Activated CD8-positive, alpha-beta T cell treated with anti-CD3 and anti-CD28 coated beads, Interleukin-2, amount 10 ng/mL, durations not matched to agents 7 days and 5 days (primary cell): ENCODE data around the gene CFAP57. TPM values are rescaled to one million over a fixed set of nuclear protein-coding genes. Genes with fewer than 3 reads are reported as not detected.

Experiments used
- ATAC-seq: fragments of 150-1000 bp; cut with Tn5 transposase; one replicate; pipeline ENCODE4 v1.10.0; 2021; ENCODE audit warnings: moderate library complexity
- CTCF ChIA-PET: fragments of 350-600 bp; sonication (Branson Sonifier 250); formaldehyde crosslinking; loops from one replicate; lab custom pipeline; 2021; ENCODE audit warnings: antibody characterized with exemption; lab: Charles Lee
- POLR2A ChIA-PET: fragments of 350-600 bp; sonication (Branson Sonifier 250); formaldehyde crosslinking; loops from one replicate; lab custom pipeline; 2021; ENCODE audit warnings: antibody characterized with exemption; lab: Charles Lee
- DNase-seq: peaks from one replicate; pipeline ENCODE4 v3.0.0-alpha.2; 2020
- H3K27ac Mint-ChIP-seq: one replicate; pipeline ENCODE4 v1.8.0; 2021; ENCODE audit warnings: mild to moderate bottlenecking, mixed read lengths
- H3K27me3 Mint-ChIP-seq: one replicate; pipeline ENCODE4 v1.8.0; 2021; ENCODE audit warnings: low read depth, mixed read lengths
- H3K36me3 Mint-ChIP-seq: one replicate; pipeline ENCODE4 v1.8.0; 2021; ENCODE audit warnings: low read depth, mixed read lengths
- H3K4me1 Mint-ChIP-seq: one replicate; pipeline ENCODE4 v1.8.0; 2021; ENCODE audit warnings: low read depth, mixed read lengths
- H3K4me3 Mint-ChIP-seq: one replicate; pipeline ENCODE4 v1.8.0; 2021; ENCODE audit warnings: mild to moderate bottlenecking, mixed read lengths
- H3K9me3 Mint-ChIP-seq: one replicate; pipeline ENCODE4 v1.8.0; 2022; ENCODE audit warnings: mixed read lengths; ENCODE audit not compliant: insufficient read depth
- total RNA-seq, 2 experiments: library from RNA; stranded (reverse); gene quantifications; one replicate each; pipeline ENCODE4 v1.2.3, GENCODE V29; 2021

CFAP57 gene
- total RNA-seq, 2 experiments from 2014 or later, result not detected

DNA sequence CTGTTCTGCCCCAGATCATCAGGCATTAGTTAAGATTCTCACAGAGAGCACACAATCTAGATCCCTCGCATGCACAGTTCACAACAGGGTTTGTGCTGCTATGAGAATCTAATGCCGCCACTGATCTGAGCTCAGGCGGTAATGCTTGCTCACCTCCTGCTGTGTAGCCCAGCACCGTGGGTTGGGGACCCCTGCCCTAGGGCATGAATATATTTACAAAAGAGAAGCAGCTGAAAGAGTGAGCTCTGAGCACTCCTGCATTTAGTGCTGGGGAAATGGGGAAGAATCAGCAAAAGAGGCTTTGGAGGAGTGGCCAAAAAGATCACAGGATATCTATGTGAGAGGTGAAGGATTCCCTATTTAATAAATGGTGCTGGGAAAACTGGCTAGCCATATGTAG, 5.6 kb downstream of the CFAP57 start:
- no peak for ATAC-seq
- H3K4me1 Mint-ChIP-seq, result peaks cover 2% of the 10 kb centered on the region
- ChIA-PET CTCF (no interaction called here), POLR2A (no interaction called here)
- no peak overlapping the region for H3K4me3 Mint-ChIP-seq
- peaks cover 31% of the 10 kb centered on the region for H3K27me3 Mint-ChIP-seq
- no peak for DNase-seq
- H3K27ac Mint-ChIP-seq, result no peak overlapping the region
- no peaks in the 10 kb centered on the region for H3K36me3 Mint-ChIP-seq
- H3K9me3 Mint-ChIP-seq, result no peaks in the 10 kb centered on the region

DNA sequence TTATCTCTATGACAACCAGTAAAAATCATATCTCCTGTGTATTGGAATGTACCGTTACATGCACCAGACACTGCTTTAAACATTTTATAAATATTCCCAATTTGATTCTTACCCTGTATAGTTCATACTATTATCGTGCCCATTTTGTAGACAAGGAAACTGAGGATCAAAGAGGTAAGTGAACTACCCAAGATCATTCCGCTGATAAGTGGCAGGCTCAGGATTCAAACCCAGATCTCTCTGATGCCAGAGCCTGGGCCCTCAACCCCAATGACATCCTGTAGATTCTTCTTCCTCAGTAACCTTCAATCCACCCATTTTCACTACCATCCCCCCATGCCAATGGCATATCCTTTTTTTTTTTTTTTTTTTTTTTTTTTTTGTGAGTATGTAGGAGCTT, 12.3 kb downstream of the CFAP57 start:
- peaks cover 12% of the 10 kb centered on the region for H3K27me3 Mint-ChIP-seq
- no peak overlapping the region for H3K4me3 Mint-ChIP-seq
- DNase-seq (no peak), ATAC-seq (no peak)
- POLR2A ChIA-PET, result no interaction called here
- H3K36me3 Mint-ChIP-seq, result no peaks in the 10 kb centered on the region
- H3K4me1 Mint-ChIP-seq, result no peaks in the 10 kb centered on the region
- no peak overlapping the region for H3K27ac Mint-ChIP-seq
- H3K9me3 Mint-ChIP-seq, result no peaks in the 10 kb centered on the region
- CTCF ChIA-PET, result no interaction called here

DNA sequence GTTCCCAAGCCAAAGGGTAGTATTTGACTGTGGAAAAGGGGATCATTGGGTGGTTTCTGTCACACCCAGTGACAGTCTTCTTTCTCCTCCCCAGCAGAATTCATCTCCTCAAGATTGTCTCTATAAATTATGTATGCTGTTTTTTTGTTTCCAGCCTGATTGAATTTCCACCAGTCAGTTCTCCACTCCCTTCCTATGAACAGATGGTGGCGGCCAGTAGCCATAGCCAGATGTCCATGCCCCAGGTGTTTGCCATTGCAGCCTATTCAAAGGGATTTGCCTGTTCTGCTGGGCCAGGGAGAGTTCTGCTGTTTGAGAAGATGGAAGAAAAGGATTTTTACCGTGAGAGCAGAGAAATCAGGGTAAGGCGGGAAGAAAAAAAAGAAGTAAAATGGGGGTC, 12.9 kb downstream of the CFAP57 start:
- Mint-ChIP-seq H3K27ac (no peak overlapping the region), H3K36me3 (no peaks in the 10 kb centered on the region), H3K9me3 (peaks cover 3% of the 10 kb centered on the region), H3K27me3 (peaks cover 16% of the 10 kb centered on the region), H3K4me1 (no peaks in the 10 kb centered on the region), H3K4me3 (no peak overlapping the region)
- ChIA-PET CTCF (no interaction called here), POLR2A (no interaction called here)
- no peak for DNase-seq
- ATAC-seq, result no peak

DNA sequence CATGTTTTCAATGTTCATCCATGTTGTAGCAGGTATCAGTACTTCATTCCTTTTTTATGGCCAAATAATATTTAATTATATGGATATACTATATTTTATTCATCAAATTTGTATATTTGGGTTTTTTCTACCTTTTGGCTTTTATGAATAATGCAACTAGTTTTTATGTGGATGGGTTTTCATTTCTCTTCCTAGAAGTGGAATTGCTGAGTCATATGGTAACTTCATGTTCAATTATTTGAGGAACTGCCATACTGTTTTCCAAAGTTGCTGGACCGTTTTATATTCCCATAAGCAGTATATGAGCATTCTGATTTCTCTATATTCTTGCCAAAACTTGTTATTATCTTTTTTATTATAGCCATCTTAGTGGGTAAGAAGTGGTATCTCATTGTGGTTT, 16.0 kb downstream of the CFAP57 start:
- peaks cover 7% of the 10 kb centered on the region for H3K9me3 Mint-ChIP-seq
- ATAC-seq (no peak), DNase-seq (no peak)
- ChIA-PET POLR2A (no interaction called here), CTCF (no interaction called here)
- no peak overlapping the region for H3K27ac Mint-ChIP-seq
- H3K4me3 Mint-ChIP-seq, result no peak overlapping the region
- H3K4me1 Mint-ChIP-seq, result no peaks in the 10 kb centered on the region
- no peaks in the 10 kb centered on the region for H3K36me3 Mint-ChIP-seq
- peaks cover 19% of the 10 kb centered on the region for H3K27me3 Mint-ChIP-seq

DNA sequence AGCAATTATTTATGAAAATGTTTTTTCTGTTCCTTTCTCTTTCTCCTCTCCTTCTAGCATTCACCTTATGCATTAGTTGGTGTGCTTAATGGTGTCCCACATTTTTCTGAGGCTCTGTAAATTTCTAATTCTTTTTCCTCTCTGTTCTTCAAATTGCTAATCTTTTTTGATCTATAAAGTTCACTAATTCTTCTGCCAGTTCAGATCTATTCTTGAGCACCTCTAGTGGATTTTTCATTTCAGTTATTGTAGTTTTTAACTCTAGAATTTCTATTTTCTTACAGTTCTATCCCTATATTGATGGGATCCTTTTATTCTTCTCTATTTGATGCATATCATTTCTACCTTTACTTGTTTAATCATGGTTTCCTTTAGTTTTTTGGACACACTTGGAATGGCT, 22.4 kb downstream of the CFAP57 start:
- ATAC-seq (no peak), DNase-seq (no peak)
- H3K36me3 Mint-ChIP-seq, result no peaks in the 10 kb centered on the region
- ChIA-PET CTCF (no interaction called here), POLR2A (no interaction called here)
- H3K9me3 Mint-ChIP-seq, result peaks cover 16% of the 10 kb centered on the region
- H3K27me3 Mint-ChIP-seq, result peaks cover 10% of the 10 kb centered on the region
- H3K4me3 Mint-ChIP-seq, result no peak overlapping the region
- no peak overlapping the region for H3K27ac Mint-ChIP-seq
- no peaks in the 10 kb centered on the region for H3K4me1 Mint-ChIP-seq

DNA sequence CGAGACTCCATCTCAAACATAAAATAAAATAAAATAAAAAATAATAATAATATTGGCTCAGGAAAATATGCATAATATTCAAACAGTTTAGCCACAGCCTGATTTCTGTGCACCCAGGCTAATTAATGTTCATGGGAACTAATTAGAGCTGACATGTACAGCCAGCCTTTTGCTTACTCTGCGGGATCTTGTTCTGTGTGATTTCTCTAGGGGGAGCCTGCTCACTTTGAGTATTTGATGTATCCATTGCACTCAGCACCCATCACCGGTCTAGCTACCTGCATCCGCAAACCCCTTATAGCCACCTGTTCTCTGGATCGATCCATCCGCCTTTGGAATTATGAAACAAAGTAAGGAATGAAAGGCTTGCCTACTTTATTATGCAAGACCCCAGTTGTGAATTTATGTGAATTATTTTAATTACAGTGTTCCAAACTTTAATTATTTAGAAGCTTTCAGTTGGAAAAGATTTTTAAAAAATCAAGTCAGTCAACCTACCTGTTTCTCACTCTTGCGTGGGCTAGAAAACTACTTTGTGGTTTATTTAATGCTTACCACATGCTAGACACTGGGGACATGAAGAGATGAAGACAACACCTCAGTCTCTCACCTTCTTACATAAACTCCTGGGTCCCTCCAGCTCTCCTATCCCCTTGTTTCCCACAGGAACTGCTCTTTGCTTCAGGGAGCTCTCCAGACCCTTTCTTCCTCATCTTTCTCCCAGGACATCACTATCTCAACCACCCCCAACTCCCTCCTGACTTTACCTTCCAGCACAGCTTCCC, 25.4 kb downstream of the CFAP57 start:
- POLR2A ChIA-PET, result no interaction called here
- Mint-ChIP-seq H3K27ac (no peak overlapping the region), H3K27me3 (peaks cover 2% of the 10 kb centered on the region)

DNA sequence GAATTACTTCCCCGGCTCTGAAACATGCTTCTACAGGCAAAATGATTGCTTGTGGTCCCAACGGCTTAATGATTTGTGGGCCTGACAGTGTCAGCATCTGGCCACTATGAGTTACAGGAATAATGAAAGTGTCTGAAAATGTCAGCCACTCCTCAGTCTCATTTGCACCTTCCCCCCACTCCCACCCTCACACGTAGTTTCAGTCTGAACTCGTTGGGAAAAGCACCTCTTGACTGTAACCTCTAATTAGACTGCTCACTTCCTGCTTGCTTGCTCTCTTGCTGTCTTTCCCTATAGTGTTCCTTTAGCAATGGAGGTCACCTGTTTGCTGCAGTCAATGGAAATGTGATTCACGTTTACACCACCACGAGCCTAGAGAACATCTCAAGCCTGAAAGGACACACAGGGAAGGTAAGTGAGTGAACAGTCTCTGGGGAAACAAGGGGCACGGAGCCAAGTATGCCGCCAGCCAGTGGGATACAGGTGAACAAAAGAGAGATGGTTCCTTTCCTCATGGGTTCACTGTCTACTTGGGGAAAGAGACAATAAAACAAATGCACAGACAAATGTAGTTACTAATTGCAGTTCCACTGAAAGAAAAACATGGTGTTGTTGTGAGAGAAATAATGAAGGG, 27.1 kb downstream of the CFAP57 start:
- H3K27me3 Mint-ChIP-seq, result peaks cover 2% of the 10 kb centered on the region
- no peak overlapping the region for H3K4me3 Mint-ChIP-seq
- H3K36me3 Mint-ChIP-seq, result no peaks in the 10 kb centered on the region
- CTCF ChIA-PET, result no interaction called here
- ATAC-seq, result no peak
- DNase-seq, result no peak
- H3K27ac Mint-ChIP-seq, result no peak overlapping the region
- H3K4me1 Mint-ChIP-seq, result no peaks in the 10 kb centered on the region
- H3K9me3 Mint-ChIP-seq, result peaks cover 6% of the 10 kb centered on the region
- POLR2A ChIA-PET, result no interaction called here

More for the DNA sequence above, 25.4 kb downstream of the CFAP57 start:
- Mint-ChIP-seq H3K36me3 (no peaks in the 10 kb centered on the region), H3K9me3 (peaks cover 9% of the 10 kb centered on the region), H3K4me1 (no peaks in the 10 kb centered on the region), H3K4me3 (no peak overlapping the region)
- ATAC-seq (no peak), DNase-seq (no peak)
- CTCF ChIA-PET, result no interaction called here

DNA sequence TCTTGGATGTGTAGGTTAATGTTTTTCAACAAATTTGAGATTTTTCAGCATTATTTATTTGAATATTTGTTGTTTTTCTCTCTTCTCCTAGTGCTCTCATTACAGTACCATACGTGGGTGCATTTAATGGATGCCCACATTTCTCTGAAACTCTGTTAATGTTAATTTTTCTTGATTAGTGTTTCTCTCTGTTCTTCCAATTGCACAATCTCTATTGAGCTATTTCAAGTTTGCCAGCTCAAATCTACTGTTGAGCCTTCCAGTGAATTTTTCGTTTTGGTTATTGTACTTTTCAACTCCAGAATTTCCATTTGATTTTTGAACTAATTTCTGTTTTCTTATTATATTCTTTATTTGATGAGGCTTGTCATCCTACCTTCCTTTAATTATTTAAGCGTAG, 31.7 kb downstream of the CFAP57 start:
- peaks cover 2% of the 10 kb centered on the region for H3K27me3 Mint-ChIP-seq
- no peak overlapping the region for H3K27ac Mint-ChIP-seq
- ATAC-seq, result no peak
- ChIA-PET POLR2A (no interaction called here), CTCF (no interaction called here)
- DNase-seq, result no peak
- H3K9me3 Mint-ChIP-seq, result no peaks in the 10 kb centered on the region
- H3K4me3 Mint-ChIP-seq, result no peak overlapping the region
- no peaks in the 10 kb centered on the region for H3K4me1 Mint-ChIP-seq
- no peaks in the 10 kb centered on the region for H3K36me3 Mint-ChIP-seq

DNA sequence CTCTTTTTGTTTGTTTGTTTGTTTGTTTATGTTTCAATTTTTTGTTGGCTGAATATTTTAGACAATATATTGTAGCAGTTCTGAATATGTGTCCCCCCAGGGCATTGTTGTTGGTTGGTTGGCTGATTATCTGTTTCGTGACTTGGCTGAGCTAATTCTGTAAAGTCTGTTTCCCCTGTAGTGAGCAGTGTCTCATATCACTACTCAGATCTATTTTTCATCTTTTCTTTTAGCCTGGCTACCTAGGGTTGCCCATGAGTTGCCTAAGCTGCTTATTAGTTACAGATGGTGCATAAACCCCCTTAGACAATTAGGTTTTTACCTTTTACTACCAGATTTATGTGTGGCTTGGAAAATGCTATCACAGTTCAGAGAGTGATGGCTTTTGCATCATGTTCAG, 32.3 kb downstream of the CFAP57 start:
- no peaks in the 10 kb centered on the region for H3K9me3 Mint-ChIP-seq
- CTCF ChIA-PET, result no interaction called here
- DNase-seq (no peak), ATAC-seq (no peak)
- H3K4me1 Mint-ChIP-seq, result no peaks in the 10 kb centered on the region
- POLR2A ChIA-PET, result no interaction called here
- H3K27me3 Mint-ChIP-seq, result peaks cover 2% of the 10 kb centered on the region
- H3K4me3 Mint-ChIP-seq, result no peak overlapping the region
- no peak overlapping the region for H3K27ac Mint-ChIP-seq
- H3K36me3 Mint-ChIP-seq, result no peaks in the 10 kb centered on the region

DNA sequence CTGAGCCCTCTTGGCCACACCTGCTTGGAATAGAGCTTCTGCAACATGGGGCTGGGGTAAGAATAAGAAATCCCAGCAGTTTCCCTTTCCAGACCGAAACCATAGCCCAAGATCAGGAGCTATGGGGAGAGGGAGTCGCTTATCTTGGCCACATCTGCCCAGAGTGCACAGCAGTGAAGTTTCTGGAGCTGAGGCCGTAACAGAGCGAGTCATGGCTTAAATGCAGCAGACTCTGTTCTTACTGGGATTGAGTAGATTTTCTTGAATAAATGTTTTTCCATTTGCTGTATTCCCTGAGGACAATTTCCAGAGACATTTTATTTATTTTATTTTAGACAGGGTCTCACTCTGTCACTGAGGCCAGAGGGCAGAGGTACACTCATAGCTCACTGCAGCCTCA, 33.5 kb downstream of the CFAP57 start:
- Mint-ChIP-seq H3K36me3 (no peaks in the 10 kb centered on the region), H3K9me3 (no peaks in the 10 kb centered on the region), H3K27me3 (peaks cover 2% of the 10 kb centered on the region), H3K4me3 (no peak overlapping the region), H3K4me1 (no peaks in the 10 kb centered on the region), H3K27ac (no peak overlapping the region)
- DNase-seq (no peak), ATAC-seq (no peak)
- ChIA-PET CTCF (no interaction called here), POLR2A (no interaction called here)

DNA sequence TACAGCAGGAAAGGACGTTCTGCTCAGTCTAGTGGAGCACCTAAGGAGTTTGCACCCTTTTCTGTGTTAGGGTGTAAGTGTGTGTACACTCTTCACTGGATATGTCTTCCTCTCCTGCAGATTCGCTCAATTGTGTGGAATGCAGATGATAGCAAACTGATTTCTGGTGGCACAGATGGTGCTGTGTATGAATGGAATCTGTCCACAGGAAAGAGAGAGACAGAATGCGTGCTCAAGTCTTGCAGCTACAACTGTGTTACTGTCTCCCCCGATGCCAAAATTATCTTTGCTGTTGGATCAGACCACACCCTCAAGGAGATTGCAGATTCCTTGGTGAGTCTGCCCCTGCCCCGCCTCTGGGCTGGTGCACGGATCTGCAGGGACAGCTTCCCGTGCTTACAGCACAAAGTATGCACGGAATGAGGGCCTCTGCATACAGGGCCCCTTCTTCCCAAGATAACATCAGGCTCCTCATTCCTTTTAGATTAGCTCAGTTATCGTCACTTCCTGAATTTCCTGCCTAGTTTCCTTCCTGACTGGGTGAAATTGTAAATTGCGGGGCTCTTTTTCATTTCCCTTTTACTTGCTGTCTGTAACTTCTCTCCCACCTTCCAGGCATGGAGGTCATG, 34.6 kb downstream of the CFAP57 start:
- H3K4me3 Mint-ChIP-seq, result no peak overlapping the region
- no peaks in the 10 kb centered on the region for H3K9me3 Mint-ChIP-seq
- ChIA-PET CTCF (no interaction called here), POLR2A (no interaction called here)
- no peaks in the 10 kb centered on the region for H3K4me1 Mint-ChIP-seq
- peaks cover 2% of the 10 kb centered on the region for H3K27me3 Mint-ChIP-seq
- no peaks in the 10 kb centered on the region for H3K36me3 Mint-ChIP-seq
- ATAC-seq, result no peak
- no peak overlapping the region for H3K27ac Mint-ChIP-seq
- DNase-seq, result no peak

DNA sequence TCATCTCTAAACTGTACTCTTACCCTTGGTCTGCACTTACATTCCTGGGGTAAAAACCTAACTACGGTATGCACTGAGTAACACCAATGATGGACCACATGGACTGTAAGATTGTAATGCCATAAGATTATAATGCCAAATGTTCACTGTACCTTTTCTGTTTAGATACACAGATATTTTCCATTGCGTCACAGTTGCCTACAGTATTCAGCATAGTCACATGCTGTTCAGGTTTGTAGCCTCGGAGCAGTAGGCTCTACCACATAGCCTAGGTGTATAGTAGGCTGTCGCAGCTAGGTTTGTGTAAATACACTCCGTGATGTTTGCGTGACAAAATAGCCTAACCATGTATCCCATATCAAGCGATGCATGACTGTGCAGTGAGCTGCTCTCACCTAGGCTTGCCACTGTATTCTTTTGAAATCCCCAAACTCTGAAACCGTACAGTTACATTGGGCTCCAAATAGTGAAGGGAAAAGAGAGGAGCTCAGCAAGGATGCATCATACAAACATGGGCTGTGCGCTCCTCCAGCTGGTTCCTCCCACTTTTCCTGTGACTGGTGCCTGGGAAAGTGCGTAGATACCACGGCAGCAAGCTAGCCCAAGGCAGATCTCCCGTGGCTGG, 35.2 kb downstream of the CFAP57 start:
- DNase-seq, result no peak
- Mint-ChIP-seq H3K4me1 (no peaks in the 10 kb centered on the region), H3K27me3 (peaks cover 2% of the 10 kb centered on the region), H3K9me3 (no peaks in the 10 kb centered on the region), H3K27ac (no peak overlapping the region), H3K4me3 (no peak overlapping the region), H3K36me3 (no peaks in the 10 kb centered on the region)
- no peak for ATAC-seq
- ChIA-PET CTCF (no interaction called here), POLR2A (interaction anchor here (0.9 kb wide), 1 partner anchor 36 kb away, joined by 3 read pairs; no protein-coding TSS in a partner anchor)
